IPS DF 4.7 (cell line): Measurements from ENCODE around the gene GABRG3.

Source experiments
- DNase-seq: peaks from one replicate; pipeline ENCODE4 v3.0.0-alpha.2; 2013; ENCODE audit warnings: low spot score; ENCODE audit errors: extremely low read depth

The GABRG3 gene

DNA sequence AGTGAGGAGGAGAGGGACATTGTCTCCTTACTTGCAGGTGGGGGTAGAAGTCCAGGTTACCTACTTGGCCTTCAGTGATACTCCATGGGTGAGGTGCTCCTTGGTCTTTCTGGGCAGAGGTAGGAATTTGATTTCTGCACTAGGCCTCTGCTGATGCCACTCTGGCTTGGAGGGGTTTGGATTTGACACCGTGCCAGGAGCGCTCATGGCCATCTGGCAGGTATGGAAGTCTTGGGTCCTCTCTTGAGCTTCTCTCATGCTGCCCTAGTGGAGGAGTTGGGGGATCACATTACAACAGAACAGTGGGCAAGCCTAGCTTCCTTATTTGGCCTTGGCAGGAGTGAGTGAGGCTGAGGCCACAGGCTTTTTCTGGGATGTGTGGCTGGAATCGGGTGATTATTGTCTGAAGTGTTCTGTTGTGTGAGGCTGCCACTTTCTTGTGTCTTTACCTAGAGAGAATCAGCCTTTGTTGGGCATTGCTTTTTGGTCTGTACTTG, 525.0 kb downstream of the GABRG3 start:
- no peak for DNase-seq

DNA sequence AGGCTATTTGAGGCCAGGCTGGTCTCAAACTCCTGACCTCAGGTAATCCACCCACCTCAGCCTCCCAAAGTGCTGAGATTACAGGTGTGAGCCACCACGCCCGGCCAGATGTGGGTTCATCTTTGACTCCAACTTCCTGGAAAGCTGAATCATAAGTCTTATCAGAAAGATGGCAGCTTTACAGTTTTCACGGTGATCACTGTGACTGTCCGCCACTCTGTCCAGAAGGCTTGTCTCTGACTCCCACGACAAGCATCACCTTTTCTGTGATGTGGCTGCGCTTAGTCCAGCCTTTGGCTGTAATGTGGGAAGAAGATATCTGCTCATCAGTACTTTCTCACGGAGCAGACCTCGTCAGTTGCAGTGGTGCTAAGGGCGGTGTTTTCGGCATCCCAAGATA, 527.7 kb downstream of the GABRG3 start:
- no peak for DNase-seq

DNA sequence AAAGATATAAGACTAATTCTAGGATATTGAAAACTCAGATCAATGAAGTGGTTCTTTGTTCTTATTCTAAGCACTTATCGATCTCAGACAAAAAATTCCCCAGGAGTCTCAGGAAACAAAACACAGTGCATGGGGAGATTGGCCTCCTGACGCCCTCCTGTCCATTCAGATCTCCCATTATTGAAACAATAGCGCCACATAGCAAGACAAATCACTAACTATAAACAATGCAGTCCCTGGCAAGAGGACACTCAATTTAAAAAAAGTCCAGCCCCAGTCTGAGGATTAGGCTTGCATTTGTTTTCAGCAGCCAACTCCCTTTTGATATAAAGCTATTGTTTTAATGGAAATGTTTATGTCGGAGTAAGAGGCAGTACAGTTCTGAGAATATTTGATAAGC, 528.2 kb downstream of the GABRG3 start:
- no peak for DNase-seq

DNA sequence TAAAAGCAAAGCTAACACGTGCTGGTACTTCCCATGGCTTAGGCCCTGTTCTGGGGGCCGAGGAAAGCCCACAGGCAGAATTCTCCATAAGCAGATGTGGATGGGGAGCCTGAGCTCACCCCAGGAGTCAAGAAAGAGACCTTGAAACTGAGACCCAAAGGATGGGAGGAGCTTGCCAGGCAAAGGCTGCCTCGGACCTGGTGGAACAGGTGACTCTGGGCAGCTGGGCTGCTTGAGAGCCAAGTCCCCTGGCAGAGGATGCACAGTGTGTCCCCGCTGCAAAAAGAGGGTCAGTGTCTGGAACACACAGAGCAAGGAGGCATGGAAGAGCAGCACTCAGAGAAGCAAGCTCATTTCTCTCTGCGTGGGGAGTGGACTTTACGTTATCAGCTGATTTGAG, 528.7 kb downstream of the GABRG3 start:
- no peak for DNase-seq

DNA sequence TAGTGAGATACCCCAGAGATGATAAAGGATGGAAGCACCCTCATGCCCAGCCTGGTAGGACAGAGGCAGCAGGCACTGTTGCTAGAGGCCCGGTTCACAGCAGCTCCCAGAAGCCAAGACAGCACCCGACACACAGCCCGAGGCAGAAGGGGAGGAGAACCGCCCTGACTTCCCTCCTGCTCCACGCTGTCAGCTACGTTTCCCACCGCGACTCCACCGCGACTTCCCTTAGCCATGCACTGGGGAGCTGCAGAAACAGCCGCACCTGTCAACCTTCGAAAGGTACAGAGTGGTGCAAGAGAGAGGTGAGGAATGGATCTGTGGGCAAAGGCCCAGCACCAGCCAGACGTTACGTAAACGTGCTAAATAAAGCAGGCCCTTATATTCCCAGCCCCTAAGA, 529.2 kb downstream of the GABRG3 start:
- no peak for DNase-seq

DNA sequence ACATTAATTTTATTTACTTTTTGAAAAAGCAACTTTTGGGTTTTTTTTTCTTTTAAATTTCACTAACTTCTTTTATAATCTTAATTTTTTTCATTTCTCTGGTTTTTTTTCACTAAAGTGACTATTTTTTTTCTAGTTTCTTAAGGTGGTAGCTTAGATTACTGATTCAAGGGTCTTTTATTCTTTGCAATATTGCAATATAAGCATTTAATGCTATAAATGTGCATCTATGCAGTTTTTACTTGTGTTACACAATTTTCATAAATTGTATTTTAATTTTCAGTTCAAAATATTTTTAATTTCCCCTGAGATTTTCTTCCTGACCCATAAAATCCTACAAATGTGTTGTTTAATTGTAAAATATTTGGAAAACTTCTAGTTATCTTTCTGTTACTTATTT, 535.8 kb downstream of the GABRG3 start:
- no peak for DNase-seq

DNA sequence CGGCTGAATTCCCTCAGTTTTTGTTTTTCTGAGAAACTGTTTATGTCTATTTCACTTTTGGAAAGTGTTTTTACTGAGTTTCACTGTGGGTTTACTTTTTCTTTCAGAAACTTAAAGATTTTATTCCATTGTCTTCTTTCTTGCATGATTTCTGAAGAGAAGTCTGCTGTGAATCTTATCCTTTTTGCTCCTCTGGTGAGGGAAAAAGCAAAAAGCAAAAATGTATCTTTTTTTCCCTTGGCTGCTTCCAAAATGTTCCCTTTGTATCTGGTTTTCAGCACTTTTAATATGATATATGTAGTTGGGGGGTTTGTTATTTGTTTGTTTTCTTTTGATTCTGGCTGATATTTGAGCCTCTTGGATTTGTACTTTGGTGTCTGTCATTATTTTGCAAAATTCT, 538.0 kb downstream of the GABRG3 start:
- DNase-seq, result no peak

DNA sequence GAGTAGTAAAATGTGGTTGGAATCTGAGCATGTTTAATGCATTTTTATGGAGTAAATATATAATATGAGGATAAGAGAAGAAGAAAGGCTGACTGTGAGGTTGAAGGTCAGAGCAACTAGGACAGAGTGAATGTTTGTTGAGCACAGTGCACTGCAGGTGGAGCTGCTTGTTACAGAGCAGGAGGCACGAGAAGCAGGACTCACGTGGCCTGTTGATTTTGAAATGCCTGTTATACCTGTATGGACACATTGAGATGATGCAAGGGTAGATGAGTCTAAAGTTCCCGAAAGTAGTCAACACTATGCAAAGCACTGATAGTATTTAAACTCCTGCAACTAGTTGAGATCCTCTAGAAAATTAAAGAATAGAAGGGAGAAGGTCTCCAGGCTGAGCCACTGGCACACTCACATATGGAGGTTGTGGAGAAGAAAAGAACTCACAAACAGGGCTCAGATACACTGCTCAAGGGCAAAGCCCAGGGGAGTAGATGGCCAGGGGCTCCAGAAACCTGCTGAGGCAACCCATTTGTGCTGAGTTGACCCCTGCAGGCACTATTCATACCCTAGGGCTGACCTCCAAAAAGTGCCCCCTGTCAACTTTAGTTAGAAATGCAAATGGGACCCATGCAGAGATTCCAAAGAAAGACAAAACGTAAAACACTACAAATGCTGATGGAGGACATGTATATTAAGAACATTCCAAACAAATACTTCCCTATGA, 541.5 kb downstream of the GABRG3 start:
- DNase-seq, result no peak

DNA sequence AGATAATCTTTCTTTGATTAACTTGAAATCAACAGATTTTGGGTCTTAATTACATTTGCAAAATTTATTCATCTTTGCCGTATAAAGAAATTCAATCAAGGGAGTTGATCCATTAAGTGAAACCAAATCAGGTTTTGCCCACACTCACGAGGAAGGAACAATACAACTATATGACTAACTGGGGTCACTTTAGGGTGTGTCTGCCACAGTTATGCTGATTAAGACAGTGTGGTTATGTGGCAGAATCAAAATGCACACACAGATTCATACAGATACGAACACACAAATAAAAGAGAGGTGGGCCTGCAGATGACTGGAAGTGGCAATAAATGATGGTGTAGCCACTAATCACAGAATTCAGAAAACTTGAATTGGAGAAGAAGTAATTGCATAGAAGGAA, 543.5 kb downstream of the GABRG3 start:
- DNase-seq, result no peak

DNA sequence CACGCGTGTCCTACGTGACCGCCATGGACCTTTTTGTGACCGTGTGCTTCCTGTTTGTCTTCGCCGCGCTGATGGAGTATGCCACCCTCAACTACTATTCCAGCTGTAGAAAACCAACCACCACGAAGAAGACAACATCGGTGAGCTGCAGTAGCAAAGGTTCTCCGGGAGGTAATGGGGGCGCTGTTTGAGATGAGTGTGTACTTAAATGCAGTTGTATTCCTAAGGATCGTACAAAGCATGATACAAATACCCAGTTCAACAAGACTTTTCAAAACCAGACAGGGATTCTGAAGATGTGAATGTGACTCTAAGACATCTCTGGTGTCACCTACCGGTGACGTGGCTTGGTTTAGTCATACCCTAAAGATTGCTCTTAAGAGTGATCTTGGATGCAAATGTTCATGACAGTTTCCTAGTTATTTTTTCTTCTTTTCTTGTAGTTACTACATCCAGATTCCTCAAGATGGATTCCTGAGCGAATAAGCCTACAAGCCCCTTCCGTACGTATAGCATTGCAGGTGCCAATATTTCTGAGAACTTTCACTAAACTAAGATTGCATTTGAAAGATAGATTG, 556.6 kb downstream of the GABRG3 start:
- peak; percentile 2 for DNase-seq

DNA sequence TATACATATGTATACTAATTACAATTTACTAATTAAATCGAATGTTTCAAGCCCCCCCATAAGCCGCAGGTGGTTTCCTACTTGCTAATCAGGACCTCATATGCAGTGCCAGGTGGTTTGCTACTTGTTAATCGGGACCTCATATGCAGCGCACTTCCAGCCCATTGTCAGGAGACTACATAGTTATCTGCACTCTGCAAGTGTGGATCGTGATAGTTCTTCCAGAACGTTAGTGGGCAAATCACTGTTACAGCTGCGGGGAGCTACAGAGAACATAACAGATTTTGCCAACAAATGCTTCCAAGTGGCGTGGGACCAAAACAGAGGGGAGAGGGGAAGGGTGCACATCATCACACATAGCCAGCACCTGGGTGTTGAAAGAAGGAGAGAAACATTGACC, 558.4 kb downstream of the GABRG3 start:
- DNase-seq, result no peak

DNA sequence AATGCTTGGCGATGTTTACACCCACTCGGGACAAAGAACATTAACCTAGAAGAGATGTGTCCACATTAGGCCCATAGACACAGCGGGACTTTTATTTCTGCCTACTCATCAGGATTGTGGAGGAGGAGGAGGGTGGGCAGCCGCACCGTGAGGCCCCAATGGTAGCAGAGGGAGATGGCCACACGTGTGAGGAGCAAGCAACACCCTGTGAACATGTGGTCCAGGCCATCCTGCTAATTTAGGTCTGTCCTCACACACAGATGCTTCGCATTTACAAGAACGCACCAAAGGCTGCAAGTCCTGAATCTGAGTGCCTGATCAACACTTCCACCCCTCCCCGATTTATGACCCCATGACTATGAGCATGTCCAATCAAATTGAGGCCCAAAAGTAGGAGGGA, 560.0 kb downstream of the GABRG3 start:
- DNase-seq, result no peak

DNA sequence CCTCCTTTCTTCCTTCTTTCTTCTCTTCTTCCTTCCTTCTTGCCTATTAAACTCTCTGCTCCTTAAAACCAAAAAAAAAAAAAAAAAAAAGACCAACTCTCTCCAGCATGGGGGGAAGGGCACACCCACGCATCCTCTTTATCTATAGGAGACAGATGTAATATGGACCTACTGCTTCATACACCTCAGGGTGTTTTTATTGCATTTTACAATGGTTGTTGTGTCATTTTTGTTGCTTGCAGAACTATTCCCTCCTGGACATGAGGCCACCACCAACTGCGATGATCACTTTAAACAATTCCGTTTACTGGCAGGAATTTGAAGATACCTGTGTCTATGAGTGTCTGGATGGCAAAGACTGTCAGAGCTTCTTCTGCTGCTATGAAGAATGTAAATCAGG, 561.4 kb downstream of the GABRG3 start:
- no peak for DNase-seq

DNA sequence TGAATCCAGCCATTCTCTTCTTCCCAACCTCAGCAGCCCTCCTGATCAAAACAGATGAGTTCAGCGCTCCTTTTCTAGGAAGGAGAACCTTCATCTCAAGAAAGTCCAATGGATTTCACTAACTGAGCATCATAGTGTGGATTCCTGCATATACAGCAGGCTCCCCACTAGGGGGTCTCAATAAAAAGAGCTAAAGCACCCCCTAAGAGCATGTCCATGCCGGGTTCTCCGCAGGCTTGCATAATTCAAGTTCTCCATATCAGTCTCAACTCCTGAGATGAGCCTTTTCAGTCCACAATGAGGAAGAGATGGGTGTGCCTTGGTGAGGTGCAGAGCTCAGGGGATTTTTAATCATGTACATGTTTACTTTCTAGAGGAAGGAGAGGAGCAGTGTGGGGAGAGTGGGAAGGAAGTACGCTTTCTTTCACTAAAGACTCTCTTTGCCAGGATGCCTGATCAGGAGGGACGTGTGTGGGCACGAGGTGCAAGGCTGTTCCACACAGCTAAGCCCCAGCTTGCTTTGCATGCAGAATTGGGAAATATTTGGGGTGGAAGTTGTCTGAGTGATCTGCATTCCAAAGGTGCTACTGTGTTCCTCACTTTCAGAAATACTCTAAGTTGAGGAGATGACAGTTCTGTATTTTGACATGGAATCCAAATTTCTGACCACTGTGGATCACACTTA, 564.6 kb downstream of the GABRG3 start:
- DNase-seq, result no peak

DNA sequence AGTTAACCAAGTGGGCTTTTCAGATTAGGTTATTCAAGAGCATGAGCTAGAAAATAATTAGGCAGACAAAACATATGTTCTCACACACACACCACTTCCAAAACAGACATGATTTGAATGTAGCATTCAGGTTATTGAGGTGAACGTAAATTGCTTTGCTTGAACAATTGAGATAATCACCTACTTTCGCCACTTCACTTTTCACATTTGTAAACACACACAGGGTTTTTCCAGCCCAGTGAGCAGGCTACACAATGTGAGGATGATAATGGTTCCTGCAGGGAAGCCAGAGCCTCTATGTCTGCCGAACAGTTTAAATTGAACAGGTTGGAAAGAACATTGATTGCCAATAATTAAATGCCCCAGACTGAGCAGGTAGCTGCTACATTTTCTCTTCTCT, 567.3 kb downstream of the GABRG3 start:
- no peak for DNase-seq

DNA sequence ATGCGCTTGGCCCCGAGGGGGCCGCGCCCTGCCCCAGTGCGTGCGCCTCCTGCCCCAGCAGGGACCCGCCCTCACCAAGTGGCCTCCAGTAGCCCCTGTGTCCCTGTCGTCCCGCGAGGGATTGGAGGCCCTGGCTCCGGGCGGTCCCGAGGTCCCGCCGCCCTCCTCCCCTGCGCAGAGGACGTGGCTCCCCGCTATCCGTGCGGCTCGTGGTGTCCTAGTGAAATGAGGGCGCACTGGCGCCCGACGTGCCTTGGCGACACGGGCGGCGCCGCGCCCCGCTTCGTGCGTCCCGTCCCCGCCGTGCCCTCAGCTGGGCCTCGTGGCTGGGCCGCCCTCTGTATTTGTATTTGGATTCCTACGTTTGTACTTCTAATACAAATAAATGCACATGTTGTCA, 570.6 kb downstream of the GABRG3 start:
- DNase-seq, result no peak

DNA sequence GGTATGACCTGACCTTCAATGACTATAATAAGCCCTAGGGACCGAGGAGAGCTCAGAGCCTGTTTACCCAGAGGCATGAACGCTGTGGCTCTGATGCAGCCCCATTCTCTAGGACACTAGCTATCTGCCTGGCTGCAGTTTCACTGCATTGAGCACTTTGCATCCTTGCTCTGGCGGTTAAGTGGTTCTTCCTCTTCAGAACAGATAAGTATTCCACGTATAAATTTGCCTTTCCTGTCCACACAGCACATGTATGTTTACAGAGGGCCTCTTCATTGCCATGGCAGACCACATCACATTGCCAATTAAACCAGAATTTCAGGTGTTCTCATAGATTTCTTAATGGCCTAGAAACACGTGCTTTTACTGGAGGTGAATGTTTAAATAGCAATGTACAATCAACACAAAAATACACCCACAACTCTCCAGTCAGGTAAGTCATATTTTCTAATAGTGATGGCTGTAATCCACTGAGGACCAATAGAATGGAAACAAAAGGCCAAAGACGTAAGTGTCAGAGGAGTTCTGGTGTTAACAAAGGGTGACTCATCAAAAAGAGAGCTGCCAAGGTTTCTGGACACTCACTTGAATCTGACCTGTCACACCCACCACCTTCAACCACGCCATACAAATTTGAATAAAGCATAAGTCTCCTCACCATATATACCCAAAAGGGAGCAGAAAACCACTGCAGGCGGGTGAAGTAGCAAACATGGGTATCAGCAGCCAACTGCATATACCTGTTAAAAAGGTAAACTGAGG, 574.7 kb downstream of the GABRG3 start:
- DNase-seq, result no peak

DNA sequence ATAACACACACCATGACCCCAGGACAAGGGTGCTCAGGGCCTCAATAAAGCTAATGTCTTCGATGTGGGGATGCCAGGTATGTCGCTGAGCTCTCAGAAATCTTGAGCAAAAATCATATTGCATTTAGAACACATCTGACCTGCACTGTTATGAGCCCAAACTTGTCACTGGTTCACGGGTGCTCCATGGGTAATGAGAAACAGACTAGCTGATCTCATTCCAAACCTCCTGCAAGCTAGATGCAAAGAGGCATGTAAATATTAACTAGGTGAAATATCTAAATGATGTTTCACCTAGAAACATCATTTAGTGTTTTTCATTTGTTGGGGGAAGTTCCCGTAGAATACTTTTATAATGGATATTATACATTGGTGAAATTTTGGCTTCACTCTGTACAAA, 578.8 kb downstream of the GABRG3 start:
- no peak for DNase-seq

DNA sequence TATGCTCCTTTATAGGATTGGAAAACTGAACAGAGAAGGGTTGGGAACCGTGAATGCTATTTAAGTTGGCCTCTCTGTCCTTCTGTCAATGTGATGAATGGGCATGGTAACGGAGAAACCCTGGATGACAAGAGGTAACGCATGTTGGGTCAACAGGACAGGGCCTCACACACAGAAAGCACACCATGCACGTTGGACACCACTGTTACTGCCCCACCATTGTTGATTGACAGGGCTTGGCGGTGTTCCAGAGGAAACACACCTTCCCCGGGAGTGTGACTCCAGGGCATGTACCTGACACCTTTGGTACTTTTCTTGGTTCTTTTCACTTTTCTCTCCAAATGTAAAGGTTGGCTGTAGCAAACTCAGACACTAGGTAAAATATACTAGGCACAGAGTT, 579.7 kb downstream of the GABRG3 start:
- no peak for DNase-seq

DNA sequence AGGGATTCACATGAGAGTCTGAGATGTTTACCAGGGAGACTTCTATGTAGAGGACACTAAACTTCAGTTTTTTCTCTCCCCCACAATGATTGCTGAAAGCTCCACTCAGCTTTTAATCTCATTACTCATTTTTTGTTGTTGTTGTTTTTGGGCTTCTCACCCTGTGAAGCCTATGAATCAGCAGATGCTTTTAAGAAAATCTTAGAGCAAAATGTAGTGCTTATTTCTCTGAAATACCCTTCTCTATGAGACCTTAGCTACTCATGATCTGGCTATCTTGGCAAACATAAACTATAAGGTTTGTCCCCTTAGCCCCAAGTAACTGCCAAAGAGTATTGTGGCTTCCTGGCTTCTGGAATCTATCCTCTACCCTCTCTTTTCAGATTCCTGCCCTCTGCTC, 590.8 kb downstream of the GABRG3 start:
- no peak for DNase-seq

DNA sequence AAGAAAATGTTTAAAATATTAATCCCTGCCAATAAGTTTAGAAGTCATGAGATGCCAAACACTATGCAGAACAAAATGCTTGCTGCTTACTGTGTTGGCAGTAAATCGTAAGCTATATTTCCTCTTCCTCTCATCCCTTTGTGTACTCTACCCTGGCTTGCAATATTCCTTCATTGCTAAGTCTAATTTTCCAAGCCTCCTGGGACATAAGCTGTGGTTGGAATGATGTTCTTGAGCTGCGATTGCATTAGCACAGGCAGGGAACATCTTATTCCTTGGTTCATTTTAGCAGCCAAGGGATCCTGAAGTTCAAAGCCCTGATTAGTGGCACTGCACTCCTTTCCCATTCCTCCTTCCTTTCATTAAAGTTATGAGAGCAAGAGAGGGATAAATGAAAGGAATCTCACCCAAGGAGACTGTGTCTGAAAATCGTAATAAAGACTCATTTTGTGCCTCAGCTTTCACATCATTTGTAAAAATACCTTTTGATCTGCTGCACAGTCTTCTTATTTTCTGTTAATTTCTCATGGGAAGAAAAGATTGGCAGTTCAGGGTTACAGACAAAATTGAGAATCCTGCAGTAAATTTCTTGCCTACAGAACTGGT, 592.9 kb downstream of the GABRG3 start:
- DNase-seq, result no peak

DNA sequence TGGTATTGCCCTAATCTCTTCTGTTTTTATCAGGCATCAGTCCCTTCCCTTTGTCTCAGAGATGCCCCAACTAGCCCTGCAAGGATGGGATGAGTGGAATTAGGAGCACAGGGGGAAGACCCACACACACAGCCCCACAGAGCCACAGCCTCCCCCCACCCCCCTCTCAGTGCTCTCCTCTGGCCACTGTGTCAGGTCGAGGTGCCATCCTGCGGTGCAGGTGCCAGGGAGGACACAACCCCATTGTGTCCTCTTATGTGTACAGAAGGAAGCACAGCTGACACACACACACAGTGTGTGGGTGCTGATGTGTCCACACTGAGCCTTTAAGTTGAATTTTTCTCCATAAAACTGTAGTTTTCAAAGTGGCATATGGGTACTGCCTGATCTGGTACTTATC, 593.7 kb downstream of the GABRG3 start:
- no peak for DNase-seq
